Muscle layer of colon (tissue), 2 donors: ENCODE data around the gene CS.
"Not testable (repeated sequence)": the region's sequence is repeated elsewhere in the genome, so short reads cannot be mapped to it uniquely, and the experiment has no call there.

Experiments used
- H3K27ac ChIP-seq: one replicate; pipeline ENCODE4 v1.7.0; 2013; ENCODE audit warnings: low read depth, mild to moderate bottlenecking, low read length, moderate library complexity
- H3K27me3 ChIP-seq, 2 donors: one replicate each; pipeline ENCODE4 v1.7.0; 2013; ENCODE audit warnings: low read length in 2 of 2, mild to moderate bottlenecking in 2 of 2; ENCODE audit not compliant: insufficient read depth in 2 of 2, control insufficient read depth in 1 of 2
- H3K36me3 ChIP-seq: one replicate; pipeline ENCODE4 v1.7.0; 2013; ENCODE audit warnings: mild to moderate bottlenecking, low read length; ENCODE audit not compliant: insufficient read depth
- H3K4me1 ChIP-seq: one replicate; pipeline ENCODE4 v1.7.0; 2013; ENCODE audit warnings: mild to moderate bottlenecking, low read length; ENCODE audit not compliant: insufficient read depth
- H3K4me3 ChIP-seq, 2 donors: one replicate each; pipeline ENCODE4 v1.7.0; 2013; ENCODE audit warnings: low read length in 2 of 2, low read depth in 1 of 2, mild to moderate bottlenecking in 1 of 2, moderate library complexity in 1 of 2
- H3K9ac ChIP-seq: one replicate; pipeline ENCODE4 v1.7.0; 2013; ENCODE audit warnings: low read length
- H3K9me3 ChIP-seq: one replicate; pipeline ENCODE4 v1.7.0; 2013; ENCODE audit warnings: mild to moderate bottlenecking, low read length
- donor health status: abdominal sarcoma.
- donor health status: Adenocarcinoma of cecum.

The CS gene

GRCh38 chr12:56271031-56271430, 29.1 kb downstream of the CS start:
- Histone ChIP-seq H3K9me3 (no peaks in the 10 kb centered on the region), H3K36me3 (peaks cover 53% of the 10 kb centered on the region), H3K27me3 (no peaks in the 10 kb centered on the region), H3K9ac (no peak overlapping the region), H3K4me1 (peaks cover 11% of the 10 kb centered on the region), H3K27ac (no peak overlapping the region), H3K4me3 (no peak overlapping the region)

- H3K27me3 ChIP-seq: no peaks in the 10 kb centered on the region
- no peaks in the 10 kb centered on the region for H3K9me3 ChIP-seq
- peaks cover 23% of the 10 kb centered on the region for H3K36me3 ChIP-seq
- H3K9ac ChIP-seq: peak overlapping the region; percentile 57
- H3K4me1 ChIP-seq: peaks cover 11% of the 10 kb centered on the region
- peak overlapping the region; percentile 82 to 88 for H3K4me3 ChIP-seq
- peak overlapping the region; percentile 81 for H3K27ac ChIP-seq
Observed at GRCh38 chr12:56267443-56268071, 32.6 kb downstream of the CS start.

DNA sequence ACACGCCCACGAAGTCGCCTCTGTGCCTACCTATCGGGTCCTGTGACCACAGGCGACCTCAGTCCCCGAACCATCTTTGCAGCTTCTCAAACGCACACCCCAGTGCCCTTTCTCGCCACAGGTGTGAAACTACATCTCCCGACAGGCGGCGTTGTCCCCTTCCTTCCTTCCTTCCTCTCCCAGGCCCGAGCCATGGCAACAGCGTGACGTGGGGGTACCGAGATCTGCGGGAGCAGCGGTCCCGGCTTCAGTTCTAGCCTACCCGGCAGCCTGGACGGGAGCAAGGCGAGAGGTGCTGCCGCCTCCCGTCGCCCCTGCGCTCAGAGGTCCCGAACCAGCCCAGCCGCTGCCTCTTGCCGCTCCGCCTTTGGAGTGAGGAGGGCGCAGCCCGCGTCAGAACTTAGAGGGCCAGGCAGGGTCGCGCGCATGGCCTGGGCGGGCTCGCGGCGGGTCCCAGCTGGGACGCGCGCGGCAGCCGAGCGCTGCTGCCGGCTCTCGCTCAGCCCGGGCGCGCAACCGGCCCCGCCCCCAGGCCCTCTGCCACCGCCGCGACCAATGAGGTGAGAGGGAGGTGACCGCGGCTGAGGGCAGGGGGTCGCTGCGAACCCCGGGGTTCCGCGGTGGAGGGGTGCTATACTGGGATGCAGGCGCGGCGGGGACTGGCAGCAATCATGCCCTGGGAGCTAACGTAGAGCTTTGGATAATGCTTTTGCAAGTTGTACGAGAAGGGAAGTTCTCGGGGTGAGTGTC, 33.3 kb downstream of the CS start, which contains the start of gene COQ10A:
COQ10A (plus strand) TSS at position 250 of the 750 bp plus-strand sequence; CDS start at position 427, 177 bp downstream.
- peaks cover 11% of the 10 kb centered on the region for H3K4me1 ChIP-seq

DNA sequence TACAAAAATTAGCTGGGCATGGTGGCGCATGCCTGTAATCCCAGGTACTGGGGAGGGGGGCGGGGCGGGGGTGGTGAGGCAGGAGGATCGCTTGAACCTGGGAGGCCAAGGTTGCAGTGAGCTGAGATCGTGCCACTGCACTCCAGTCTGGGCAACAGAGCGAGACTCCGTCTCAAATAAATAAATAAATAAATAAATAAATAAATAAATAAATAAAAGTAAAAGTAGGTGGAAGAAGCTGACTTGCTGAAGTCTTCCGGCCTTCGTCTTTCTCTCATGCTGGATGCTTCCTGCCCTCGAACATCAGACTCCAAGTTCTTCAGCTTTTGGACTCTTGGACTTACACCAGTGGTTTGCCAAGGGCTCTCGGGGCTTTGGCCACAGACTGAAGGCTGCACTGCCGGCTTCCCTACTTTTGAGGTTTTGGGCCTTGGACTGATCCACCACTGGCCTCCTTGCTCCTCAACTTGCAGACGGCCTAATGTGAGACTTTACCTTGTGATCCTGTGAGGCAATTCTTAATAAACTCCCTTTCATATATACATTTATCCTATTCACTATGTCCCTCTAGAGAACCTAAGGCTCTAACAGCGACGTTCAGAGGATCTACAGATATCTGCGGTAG, 34.0 kb downstream of the CS start:
- not testable (repeated sequence) for H3K9me3 ChIP-seq, H3K27me3 ChIP-seq
- peak overlapping the region; percentile 82 for H3K9ac ChIP-seq
- peaks cover 10% of the 10 kb centered on the region for H3K36me3 ChIP-seq
- H3K4me3 ChIP-seq: peak overlapping the region; percentile 82 to 88
- peak overlapping the region; percentile 81 for H3K27ac ChIP-seq
- peaks cover 11% of the 10 kb centered on the region for H3K4me1 ChIP-seq

More for the DNA sequence above, 33.3 kb downstream of the CS start, which contains the start of gene COQ10A:
- Histone ChIP-seq H3K27ac (peak within 1 kb of the TSS; percentile 81), H3K27me3 (no peaks in the 10 kb centered on the region), H3K9ac (peak within 1 kb of the TSS; percentile 82), H3K9me3 (no peaks in the 10 kb centered on the region), H3K36me3 (peaks cover 17% of the 10 kb centered on the region), H3K4me3 (peak within 1 kb of the TSS; percentile 82 to 88)

- not testable (repeated sequence) for H3K4me3 ChIP-seq, H3K27ac ChIP-seq, H3K27me3 ChIP-seq
Observed at GRCh38 chr12:56262955-56263354, 37.2 kb downstream of the CS start.

DNA sequence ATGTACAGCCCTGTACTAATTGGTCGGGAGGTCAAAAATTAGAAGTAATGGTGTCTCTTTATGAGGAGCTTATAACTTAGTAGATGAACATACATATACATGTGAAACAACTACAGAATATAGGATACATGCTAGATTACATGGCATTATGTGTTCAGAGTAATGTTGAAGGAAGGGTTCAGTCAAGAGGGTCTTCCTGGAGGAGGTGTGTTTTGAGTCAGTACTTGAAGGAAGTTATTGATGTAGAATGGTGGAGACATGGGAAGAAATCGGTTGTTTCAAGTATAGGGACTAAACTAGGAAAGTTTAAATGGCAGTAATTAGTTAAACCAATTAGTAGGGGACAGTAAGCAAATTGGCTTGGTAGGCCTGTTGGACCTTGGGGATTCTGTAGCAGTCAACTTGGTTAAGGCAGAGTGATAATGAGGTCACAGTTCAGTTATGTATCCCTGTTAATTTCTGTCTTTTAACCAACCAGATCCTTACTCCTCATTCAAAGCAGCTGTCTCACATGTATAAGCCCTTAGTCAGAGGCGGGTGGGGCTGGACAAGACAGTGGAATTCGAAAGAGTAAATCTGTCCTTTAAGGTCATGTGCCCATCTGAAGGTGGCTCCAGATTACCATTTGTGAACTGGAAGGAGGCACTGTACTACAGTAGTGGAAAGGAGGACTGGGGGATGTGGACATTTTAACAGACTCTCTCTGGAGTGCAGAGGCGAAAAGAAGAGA, 38.5 kb downstream of the CS start:
- Histone ChIP-seq H3K27ac (no peak overlapping the region), H3K9ac (no peak overlapping the region), H3K27me3 (no peaks in the 10 kb centered on the region), H3K4me1 (peaks cover 19% of the 10 kb centered on the region), H3K36me3 (peaks cover 5% of the 10 kb centered on the region), H3K9me3 (no peaks in the 10 kb centered on the region), H3K4me3 (no peak overlapping the region)

More at GRCh38 chr12:56262955-56263354, 37.2 kb downstream of the CS start:
- not testable (repeated sequence) for H3K9me3 ChIP-seq, H3K9ac ChIP-seq, H3K36me3 ChIP-seq
- peaks cover 15% of the 10 kb centered on the region for H3K4me1 ChIP-seq

DNA sequence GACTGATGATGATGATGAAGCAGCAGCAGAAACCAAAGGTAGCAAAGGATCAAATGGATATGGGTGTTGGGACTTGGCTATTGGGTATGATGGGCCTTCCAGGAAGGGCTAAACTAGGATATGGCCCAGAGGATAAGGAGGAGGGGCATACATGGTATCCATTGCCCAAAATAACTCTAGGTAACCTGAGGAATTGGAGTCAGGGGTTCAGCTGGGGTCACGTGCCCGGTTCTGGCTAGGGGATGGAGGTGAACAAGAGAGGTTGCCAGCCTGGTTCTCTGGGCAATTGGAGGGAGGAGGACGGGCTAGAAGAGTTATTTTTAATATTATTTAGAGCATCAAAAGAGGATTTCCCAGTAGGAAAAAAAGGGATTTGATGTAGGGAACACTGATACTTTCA, 39.2 kb downstream of the CS start:
- Histone ChIP-seq H3K9me3 (no peaks in the 10 kb centered on the region), H3K4me3 (no peak overlapping the region), H3K27ac (no peak overlapping the region), H3K9ac (no peak overlapping the region), H3K27me3 (no peaks in the 10 kb centered on the region), H3K36me3 (peaks cover 11% of the 10 kb centered on the region), H3K4me1 (peaks cover 22% of the 10 kb centered on the region)

- Histone ChIP-seq H3K4me1 (peaks cover 23% of the 10 kb centered on the region), H3K36me3 (peaks cover 17% of the 10 kb centered on the region), H3K4me3 (no peak overlapping the region), H3K27me3 (no peaks in the 10 kb centered on the region), H3K27ac (no peak overlapping the region), H3K9ac (no peak overlapping the region), H3K9me3 (no peaks in the 10 kb centered on the region)
Observed at GRCh38 chr12:56260380-56260779, 39.8 kb downstream of the CS start.

DNA sequence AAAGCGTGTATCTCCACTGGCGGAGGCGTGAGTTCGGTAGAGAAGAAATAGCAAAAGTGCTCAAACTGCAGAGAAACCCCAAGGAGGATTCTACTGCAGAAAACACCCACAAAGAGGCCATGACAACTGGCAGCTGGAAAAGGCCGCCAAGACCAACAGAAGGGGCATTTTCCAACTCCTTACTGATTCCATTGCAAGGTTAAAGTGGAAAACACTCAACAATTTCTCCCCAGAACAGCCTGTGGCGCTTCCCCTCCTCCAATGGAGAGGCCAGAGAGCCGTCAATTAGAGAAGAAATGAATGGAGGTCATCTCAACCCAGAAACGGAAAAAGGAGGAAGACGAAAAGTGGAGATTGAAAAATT, 41.3 kb downstream of the CS start:
- H3K36me3 ChIP-seq: peaks cover 32% of the 10 kb centered on the region
- no peaks in the 10 kb centered on the region for H3K9me3 ChIP-seq
- H3K27ac ChIP-seq: peak overlapping the region; percentile 97
- H3K4me1 ChIP-seq: peaks cover 23% of the 10 kb centered on the region
- H3K9ac ChIP-seq: peak overlapping the region; percentile 78
- H3K27me3 ChIP-seq: no peaks in the 10 kb centered on the region
- peak overlapping the region; percentile 63 to 82 for H3K4me3 ChIP-seq

- peak within 1 kb of the TSS; percentile 63 to 82 for H3K4me3 ChIP-seq
- H3K9ac ChIP-seq: peak within 1 kb of the TSS; percentile 92
- H3K36me3 ChIP-seq: peaks cover 37% of the 10 kb centered on the region
- H3K9me3 ChIP-seq: no peaks in the 10 kb centered on the region
- no peaks in the 10 kb centered on the region for H3K27me3 ChIP-seq
- H3K4me1 ChIP-seq: peaks cover 23% of the 10 kb centered on the region
- H3K27ac ChIP-seq: peak within 1 kb of the TSS; percentile 97
Observed at GRCh38 chr12:56258068-56258819, 41.9 kb downstream of the CS start, which contains the start of gene ANKRD52. Gene ANKRD52, minus strand, starts transcription at chr12:56258384. Its CDS starts 115 bp downstream, at chr12:56258269.
